ENCODE results near the gene CBLB. TPM values are rescaled to one million over a fixed set of nuclear protein-coding genes. Genes with fewer than 3 reads are reported as not detected.
"Not testable (repeated sequence)": the region's sequence is repeated elsewhere in the genome, so short reads cannot be mapped to it uniquely, and the experiment has no call there.

CBLB gene
- total RNA-seq, 2 donors from 2014 or later = 41.4 to 110 TPM

GRCh38 chr3:105767216-105767615 lies 101.6 kb downstream of the CBLB start:
- ATAC-seq (replicated peaks) = no peak
- H3K4me3 Mint-ChIP-seq = peak overlapping the region; percentile 60
- no peak overlapping the region for H3K27ac Mint-ChIP-seq
- peaks cover 61% of the 10 kb centered on the region for H3K4me1 Mint-ChIP-seq
- H3K27me3 Mint-ChIP-seq = no peaks in the 10 kb centered on the region
- H3K36me3 Mint-ChIP-seq (ENCODE audit: low read depth) = peaks cover 95% of the 10 kb centered on the region
- H3K9me3 Mint-ChIP-seq = peaks cover 15% of the 10 kb centered on the region

DNA sequence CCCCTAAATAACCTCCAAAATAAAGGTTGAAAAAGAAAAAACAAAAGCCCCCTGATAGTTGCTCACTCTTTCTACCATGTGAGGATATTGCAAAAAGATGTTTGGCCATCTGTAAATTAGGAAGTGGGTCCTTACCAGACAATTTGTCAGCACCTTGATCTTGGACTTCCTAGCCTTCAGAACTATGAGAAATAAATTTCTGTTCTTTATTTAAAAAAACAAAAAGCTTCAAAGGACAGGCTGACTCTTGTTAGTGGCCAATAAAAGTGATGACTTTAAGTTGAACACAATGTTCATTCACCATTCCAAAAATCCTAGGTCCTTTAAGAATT lies 103.5 kb downstream of the CBLB start:
- Mint-ChIP-seq H3K4me1 (peaks cover 54% of the 10 kb centered on the region), H3K27me3 (no peaks in the 10 kb centered on the region), H3K9me3 (peaks cover 22% of the 10 kb centered on the region), H3K27ac (peak overlapping the region; percentile 64), H3K4me3 (peak overlapping the region; percentile 60), H3K36me3 (ENCODE audit: low read depth) (peaks cover 92% of the 10 kb centered on the region)
- no peak for ATAC-seq (replicated peaks)

DNA sequence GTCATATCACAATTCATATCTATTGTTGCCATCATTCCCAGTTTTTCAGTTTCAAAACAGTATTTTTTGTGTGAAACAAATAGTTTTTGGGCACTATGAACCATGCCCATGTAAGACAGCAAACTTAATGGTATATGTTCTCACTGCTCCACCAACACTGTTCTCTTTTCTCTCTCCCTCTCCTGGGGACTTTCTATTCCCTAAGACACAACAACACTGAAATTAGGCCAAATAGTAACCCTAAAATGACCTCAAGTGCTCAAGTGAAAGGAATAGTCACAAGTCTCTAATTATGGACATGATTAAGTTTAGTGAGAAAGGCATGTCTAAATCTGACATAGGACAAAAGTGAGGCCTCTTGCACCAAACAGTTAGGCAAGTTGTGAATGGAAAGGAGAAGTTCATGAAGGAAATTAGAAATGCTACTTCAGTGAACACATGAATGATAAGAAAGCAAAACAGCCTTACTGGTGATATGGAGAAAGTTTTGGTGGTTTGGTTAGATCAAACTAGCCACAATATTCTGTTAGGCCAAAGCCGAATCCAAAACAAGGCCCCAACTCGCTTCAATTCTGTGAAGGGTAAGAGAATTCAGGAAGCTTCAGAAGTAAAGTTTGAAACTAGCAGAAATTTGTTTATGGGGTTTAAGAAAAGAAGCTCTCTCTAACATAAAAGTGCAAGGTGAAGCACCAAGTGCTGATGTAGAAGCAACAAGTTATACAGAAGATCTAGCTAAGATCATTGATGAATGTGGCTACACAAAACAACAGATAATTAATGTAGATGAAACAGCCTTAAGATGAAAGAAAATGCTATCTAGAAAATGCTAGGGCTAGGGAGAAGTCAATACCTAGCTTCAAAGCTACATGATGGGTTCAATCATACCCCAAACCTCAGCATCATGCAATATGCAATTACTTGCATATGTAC lies 104.2 kb downstream of the CBLB start:
- Mint-ChIP-seq H3K4me3 (peak overlapping the region; percentile 60), H3K36me3 (ENCODE audit: low read depth) (peaks cover 92% of the 10 kb centered on the region), H3K27me3 (no peaks in the 10 kb centered on the region), H3K27ac (peak overlapping the region; percentile 85), H3K9me3 (peaks cover 22% of the 10 kb centered on the region), H3K4me1 (peaks cover 54% of the 10 kb centered on the region)
- ATAC-seq (replicated peaks) = peak; percentile 44

DNA sequence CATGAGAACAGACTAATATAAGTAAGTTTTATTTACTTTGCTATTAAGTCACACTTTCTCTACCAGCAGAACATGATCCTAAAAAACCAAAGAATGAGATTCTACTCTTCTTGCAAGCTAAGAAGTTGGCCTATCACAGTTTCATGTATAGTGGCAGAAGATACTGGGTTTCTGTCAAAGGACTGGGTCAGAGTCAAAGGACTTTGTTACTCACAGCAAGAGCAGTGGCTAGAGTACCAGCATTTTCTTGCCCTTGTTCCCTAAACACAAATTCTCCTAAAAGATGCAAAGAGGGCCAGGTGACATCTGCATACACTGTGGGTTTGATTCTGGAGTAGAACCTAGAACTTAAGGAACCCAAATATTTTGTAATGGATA lies 105.2 kb downstream of the CBLB start:
- no peaks in the 10 kb centered on the region for H3K27me3 Mint-ChIP-seq
- H3K4me3 Mint-ChIP-seq = peak overlapping the region; percentile 43
- H3K4me1 Mint-ChIP-seq = peaks cover 52% of the 10 kb centered on the region
- H3K27ac Mint-ChIP-seq = peak overlapping the region; percentile 56
- ATAC-seq (replicated peaks) = peak; percentile 49
- peaks cover 92% of the 10 kb centered on the region for H3K36me3 Mint-ChIP-seq (ENCODE audit: low read depth)
- peaks cover 20% of the 10 kb centered on the region for H3K9me3 Mint-ChIP-seq

DNA sequence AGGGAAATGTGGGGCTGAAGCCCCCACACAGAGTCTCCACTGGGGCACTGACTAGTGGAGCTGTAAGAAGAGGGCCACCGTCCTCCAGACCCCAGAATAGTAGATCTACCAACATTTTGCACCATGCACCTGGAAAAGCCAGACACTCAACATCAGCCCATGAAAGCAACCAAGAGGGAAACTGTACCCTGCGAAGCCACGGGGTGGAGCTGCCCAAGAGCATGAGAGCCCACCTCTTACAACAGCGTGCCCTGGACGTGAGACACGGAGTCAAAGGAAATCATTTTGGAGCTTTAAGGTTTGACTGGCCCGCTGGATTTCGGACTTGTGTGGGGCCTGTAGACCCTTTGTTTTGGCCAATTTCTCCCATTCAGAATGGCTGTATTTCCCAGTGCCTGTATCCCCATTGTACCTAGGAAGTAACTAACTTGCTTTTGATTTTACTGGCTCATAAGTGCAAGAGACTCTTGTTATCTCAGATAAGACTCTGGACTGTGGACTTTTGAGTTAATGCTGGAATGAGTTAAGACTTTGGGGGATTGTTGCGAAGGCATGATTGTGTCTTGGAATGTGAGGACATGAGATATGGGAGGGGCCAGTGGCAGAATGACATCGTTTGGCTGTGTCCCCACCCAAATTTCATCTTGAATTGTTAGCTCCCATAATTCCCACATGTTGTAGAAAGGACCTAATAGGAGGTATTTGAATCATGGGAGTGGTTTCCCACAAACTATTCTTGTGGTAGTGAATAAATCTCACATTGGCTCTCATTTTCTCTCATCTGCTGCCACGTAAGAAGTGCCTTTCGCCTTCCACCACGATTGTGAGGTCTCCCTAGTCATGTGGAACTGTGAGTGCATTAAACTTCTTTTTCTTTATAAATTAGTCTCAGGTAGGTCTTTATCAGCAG lies 105.8 kb downstream of the CBLB start:
- peak; percentile 73 for ATAC-seq (replicated peaks)
- peaks cover 46% of the 10 kb centered on the region for H3K4me1 Mint-ChIP-seq
- H3K36me3 Mint-ChIP-seq (ENCODE audit: low read depth) = peaks cover 90% of the 10 kb centered on the region
- H3K27ac Mint-ChIP-seq = peak overlapping the region; percentile 56
- peaks cover 17% of the 10 kb centered on the region for H3K9me3 Mint-ChIP-seq
- no peaks in the 10 kb centered on the region for H3K27me3 Mint-ChIP-seq
- H3K4me3 Mint-ChIP-seq = peak overlapping the region; percentile 43

DNA sequence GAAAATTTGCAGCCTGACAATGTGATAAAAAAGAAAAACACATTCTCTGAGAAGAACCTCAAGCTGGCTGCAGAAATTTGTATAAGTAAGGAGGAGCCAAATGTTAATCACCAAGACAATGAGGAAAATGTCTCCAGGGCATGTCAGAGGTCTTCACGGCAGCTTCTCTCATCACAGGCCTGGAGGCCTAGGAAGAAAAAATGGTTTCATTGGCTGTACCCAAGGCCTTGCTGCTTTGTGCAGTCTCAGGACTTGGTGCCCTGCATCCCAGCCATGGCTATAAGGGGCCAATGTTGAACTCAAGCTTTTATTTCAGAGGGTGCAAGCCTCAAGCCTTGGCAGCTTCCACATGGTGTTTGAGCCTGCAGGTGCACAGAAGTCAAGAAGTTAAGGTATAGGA lies 106.6 kb downstream of the CBLB start:
- not testable (repeated sequence) for H3K27ac Mint-ChIP-seq; H3K4me3 Mint-ChIP-seq; ATAC-seq (replicated peaks); H3K27me3 Mint-ChIP-seq
- Mint-ChIP-seq H3K9me3 (peaks cover 17% of the 10 kb centered on the region), H3K36me3 (ENCODE audit: low read depth) (peaks cover 94% of the 10 kb centered on the region), H3K4me1 (peaks cover 42% of the 10 kb centered on the region)

- no peak for ATAC-seq (replicated peaks)
- H3K36me3 Mint-ChIP-seq (ENCODE audit: low read depth) = peaks cover 87% of the 10 kb centered on the region
- peak overlapping the region; percentile 65 for H3K27ac Mint-ChIP-seq
- no peak overlapping the region for H3K4me3 Mint-ChIP-seq
- no peaks in the 10 kb centered on the region for H3K27me3 Mint-ChIP-seq
- peaks cover 13% of the 10 kb centered on the region for H3K9me3 Mint-ChIP-seq
- peaks cover 29% of the 10 kb centered on the region for H3K4me1 Mint-ChIP-seq
These were observed 109.3 kb downstream of the CBLB start for GRCh38 chr3:105759442-105760078.

GRCh38 chr3:105758451-105758850 lies 110.4 kb downstream of the CBLB start:
- Mint-ChIP-seq H3K27ac (no peak overlapping the region), H3K27me3 (no peaks in the 10 kb centered on the region), H3K9me3 (peaks cover 11% of the 10 kb centered on the region), H3K4me1 (peaks cover 29% of the 10 kb centered on the region), H3K4me3 (no peak overlapping the region), H3K36me3 (ENCODE audit: low read depth) (peaks cover 87% of the 10 kb centered on the region)
- no peak for ATAC-seq (replicated peaks)

- peak overlapping the region; percentile 70 for H3K27ac Mint-ChIP-seq
- ATAC-seq (replicated peaks) = peak; percentile 54
These were observed 113.5 kb downstream of the CBLB start for GRCh38 chr3:105755121-105755886.

GRCh38 chr3:105752791-105753415 lies 115.9 kb downstream of the CBLB start:
- H3K27ac Mint-ChIP-seq = peak overlapping the region; percentile 95
- peak; percentile 85 for ATAC-seq (replicated peaks)
- H3K27me3 Mint-ChIP-seq = no peaks in the 10 kb centered on the region
- peaks cover 77% of the 10 kb centered on the region for H3K36me3 Mint-ChIP-seq (ENCODE audit: low read depth)
- H3K9me3 Mint-ChIP-seq = peaks cover 3% of the 10 kb centered on the region
- peaks cover 40% of the 10 kb centered on the region for H3K4me1 Mint-ChIP-seq
- H3K4me3 Mint-ChIP-seq = peak overlapping the region; percentile 68

More at GRCh38 chr3:105755121-105755886, 113.5 kb downstream of the CBLB start:
- Mint-ChIP-seq H3K36me3 (ENCODE audit: low read depth) (peaks cover 87% of the 10 kb centered on the region), H3K9me3 (peaks cover 3% of the 10 kb centered on the region), H3K4me1 (peaks cover 32% of the 10 kb centered on the region), H3K27me3 (no peaks in the 10 kb centered on the region), H3K4me3 (peak overlapping the region; percentile 31)

DNA sequence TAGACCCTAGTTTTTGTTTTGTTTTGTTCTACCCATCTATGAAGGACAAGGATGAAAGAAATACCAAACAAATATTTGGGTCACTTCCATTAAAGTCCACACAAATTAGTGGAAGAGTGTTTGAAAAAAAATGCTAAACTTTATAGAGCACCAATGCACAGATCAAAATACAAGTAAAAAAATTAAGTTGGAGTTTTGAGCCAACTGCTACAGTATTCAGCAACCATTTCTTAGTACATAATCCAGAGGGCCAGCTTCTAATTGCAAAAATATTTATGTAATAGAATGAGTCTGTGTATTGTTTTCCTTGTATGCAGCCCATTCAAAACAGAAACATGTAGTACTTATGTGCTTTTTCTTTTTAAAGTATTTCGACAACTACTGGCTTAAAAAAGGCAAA lies 121.1 kb downstream of the CBLB start:
- peak overlapping the region; percentile 57 for H3K4me3 Mint-ChIP-seq

DNA sequence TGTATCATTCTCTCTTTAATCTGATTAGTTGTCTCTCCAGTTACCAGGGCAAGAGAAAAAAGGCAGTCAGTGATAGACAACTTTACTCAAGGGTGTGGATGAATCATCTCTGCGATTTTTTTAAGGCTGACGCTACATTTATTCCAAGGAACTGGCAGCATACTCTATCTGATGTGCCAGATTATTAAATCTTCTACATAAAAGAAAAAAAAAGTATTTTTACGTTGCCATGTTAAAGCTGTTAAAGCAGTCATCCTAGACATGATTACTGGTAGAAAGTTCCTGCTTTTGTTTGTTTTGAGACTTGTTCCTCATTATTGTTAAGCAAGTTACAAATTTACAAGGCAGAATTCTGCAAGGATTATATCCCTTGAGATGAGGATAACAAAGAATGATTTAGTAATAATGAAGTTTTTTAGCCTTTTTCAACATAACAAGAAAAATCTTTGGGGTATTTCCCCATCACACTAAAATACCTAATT lies 121.7 kb downstream of the CBLB start:
- Mint-ChIP-seq H3K27me3 (no peaks in the 10 kb centered on the region), H3K27ac (peak overlapping the region; percentile 78), H3K9me3 (peaks cover 3% of the 10 kb centered on the region), H3K4me1 (peaks cover 30% of the 10 kb centered on the region), H3K36me3 (ENCODE audit: low read depth) (peaks cover 80% of the 10 kb centered on the region), H3K4me3 (peak overlapping the region; percentile 57)
- peak; percentile 82 for ATAC-seq (replicated peaks)

More for the DNA sequence above, 121.1 kb downstream of the CBLB start:
- Mint-ChIP-seq H3K9me3 (peaks cover 3% of the 10 kb centered on the region), H3K27me3 (no peaks in the 10 kb centered on the region), H3K36me3 (ENCODE audit: low read depth) (peaks cover 85% of the 10 kb centered on the region), H3K27ac (peak overlapping the region; percentile 78), H3K4me1 (peaks cover 35% of the 10 kb centered on the region)
- ATAC-seq (replicated peaks) = no peak
